CD4-positive, alpha-beta memory T cell (primary cell): ENCODE results near the gene NES. TPM values are rescaled to one million over a fixed set of nuclear protein-coding genes. Genes with fewer than 3 reads are reported as not detected.
"Not testable (repeated sequence)": the region's sequence is repeated elsewhere in the genome, so short reads cannot be mapped to it uniquely, and the experiment has no call there.

Experiments
- CTCF ChIA-PET: fragments of 350-600 bp; sonication (Branson Sonifier 250); formaldehyde crosslinking; loops from one replicate; lab custom pipeline; 2021; ENCODE audit warnings: inconsistent platforms; ENCODE audit not compliant: partially characterized antibody; lab: Charles Lee
- POLR2A ChIA-PET: fragments of 350-600 bp; sonication (Branson Sonifier 250); formaldehyde crosslinking; loops from one replicate; lab custom pipeline; 2021; ENCODE audit not compliant: partially characterized antibody; lab: Charles Lee
- DNase-seq, 5 donors: peaks; one replicate each; pipeline versions ENCODE4 v3.0.0 to v3.0.0-alpha.2; 2020 to 2022; ENCODE audit warnings: mixed read lengths in 1 of 5
- H3K27ac ChIP-seq: one replicate; pipeline ENCODE4 v1.7.0; 2013; ENCODE audit warnings: low read depth, low read length
- H3K27me3 ChIP-seq: 2 replicates; pipeline ENCODE4 v1.7.0; 2013; ENCODE audit warnings: mild to moderate bottlenecking, low read length, moderate library complexity; ENCODE audit not compliant: insufficient read depth
- H3K36me3 ChIP-seq: 2 replicates; pipeline ENCODE4 v1.7.0; 2013; ENCODE audit warnings: mild to moderate bottlenecking, low read length, moderate library complexity; ENCODE audit not compliant: insufficient read depth
- H3K4me1 ChIP-seq: 2 replicates; pipeline ENCODE4 v1.7.0; 2013; ENCODE audit warnings: mild to moderate bottlenecking, low read length, moderate library complexity; ENCODE audit not compliant: insufficient read depth
- H3K4me3 ChIP-seq, 2 donors: one replicate each; pipeline ENCODE4 v1.7.0; 2013; ENCODE audit warnings: low read length in 2 of 2, mild to moderate bottlenecking in 1 of 2
- H3K9me3 ChIP-seq, 2 donors: one replicate each; pipeline ENCODE4 v1.7.0; 2013; ENCODE audit warnings: low read length in 2 of 2, control low read depth in 1 of 2; ENCODE audit not compliant: control insufficient read depth in 1 of 2
- H3K27ac Mint-ChIP-seq, 7 donors: one replicate each; pipeline ENCODE4 v1.8.0; 2020 to 2021; ENCODE audit warnings: mixed read lengths in 7 of 7, mild to moderate bottlenecking in 6 of 7, inconsistent platforms in 3 of 7, moderate library complexity in 3 of 7
- H3K27me3 Mint-ChIP-seq, 2 donors: one replicate each; pipeline ENCODE4 v1.8.0; 2020 to 2021; ENCODE audit warnings: mixed read lengths in 2 of 2
- H3K36me3 Mint-ChIP-seq, 2 donors: one replicate each; pipeline ENCODE4 v1.8.0; 2020 to 2021; ENCODE audit warnings: mixed read lengths in 2 of 2, inconsistent platforms in 1 of 2, mild to moderate bottlenecking in 1 of 2
- H3K4me1 Mint-ChIP-seq, 4 donors: one replicate each; pipeline ENCODE4 v1.8.0; 2020 to 2021; ENCODE audit warnings: mixed read lengths in 4 of 4, mild to moderate bottlenecking in 1 of 4
- H3K4me3 Mint-ChIP-seq, 8 donors: one replicate each; pipeline ENCODE4 v1.8.0; 2020 to 2021; ENCODE audit warnings: mixed read lengths in 8 of 8, mild to moderate bottlenecking in 7 of 8, moderate library complexity in 6 of 8, inconsistent platforms in 3 of 8
- H3K9me3 Mint-ChIP-seq, 8 donors: one replicate each; pipeline ENCODE4 v1.8.0; 2020 to 2021; ENCODE audit warnings: mixed read lengths in 8 of 8, mild to moderate bottlenecking in 5 of 8, inconsistent platforms in 3 of 8, moderate library complexity in 1 of 8
- intact Hi-C: fragments of 100-400 bp; cut with micrococcal nuclease; formaldehyde crosslinking; loops from one replicate; pipeline ENCODE4 v1.15.1; 2023
- polyA plus RNA-seq, 2 donors: library from polyadenylated mRNA; unstranded; fragments of 300-500 nt; fragmentation: Illumina TruSeq; gene quantifications; one replicate each; pipeline ENCODE4 v1.2.3, GENCODE V29; 2021
- total RNA-seq, 2 experiments: library from RNA; stranded (reverse); gene quantifications; one replicate each; pipeline ENCODE4 v1.2.3, GENCODE V29; 2021

NES gene
- total and polyA plus RNA-seq, 4 experiments from 2014 or later: not detected

- Histone ChIP-seq H3K27me3 (peaks cover 69% of the 10 kb centered on the region), H3K36me3 (no peaks in the 10 kb centered on the region), H3K9me3 (no peaks in the 10 kb centered on the region), H3K4me1 (peaks cover 32% of the 10 kb centered on the region), H3K4me3 (no peak overlapping the region), H3K27ac (no peak overlapping the region)
- intact Hi-C loops: no loop called here
- Mint-ChIP-seq H3K9me3 (peaks cover 0 to 3% (median 0%) of the 10 kb centered on the region in 8 donors), H3K27me3 (peaks cover 57 to 70% of the 10 kb centered on the region in 2 donors), H3K27ac (no peak overlapping the region), H3K36me3 (no peaks in the 10 kb centered on the region), H3K4me1 (peaks cover 12 to 29% (median 22%) of the 10 kb centered on the region in 4 donors), H3K4me3 (no peak overlapping the region)
- POLR2A ChIA-PET: no interaction called here
- CTCF ChIA-PET: interaction anchor here (3.1 kb wide), 1 partner anchor 12 kb away, joined by 11 read pairs; no protein-coding TSS in a partner anchor
- no peak for DNase-seq
These were observed 37.6 kb downstream of the NES start for GRCh38 chr1:156639601-156640101.

GRCh38 chr1:156638189-156638985 is 38.8 kb downstream of the NES start:
- Mint-ChIP-seq H3K9me3 (peaks cover 0 to 3% (median 0%) of the 10 kb centered on the region in 8 donors), H3K4me3 (no peak overlapping the region), H3K27ac (no peak overlapping the region), H3K36me3 (no peaks in the 10 kb centered on the region), H3K27me3 (peaks cover 53 to 70% of the 10 kb centered on the region in 2 donors), H3K4me1 (peaks cover 8 to 24% (median 17%) of the 10 kb centered on the region in 4 donors)
- peaks cover 57% of the 10 kb centered on the region for H3K27me3 ChIP-seq
- no peaks in the 10 kb centered on the region for H3K9me3 ChIP-seq
- no peak for DNase-seq
- no peak overlapping the region for H3K4me3 ChIP-seq
- H3K36me3 ChIP-seq: no peaks in the 10 kb centered on the region
- H3K4me1 ChIP-seq: peaks cover 24% of the 10 kb centered on the region
- ChIA-PET POLR2A (no interaction called here), CTCF (interaction anchor here (3.1 kb wide), 1 partner anchor 11 kb away, joined by 11 read pairs; no protein-coding TSS in a partner anchor)
- H3K27ac ChIP-seq: no peak overlapping the region
- intact Hi-C loops: no loop called here

GRCh38 chr1:156632355-156632754 is 44.9 kb downstream of the NES start:
- intact Hi-C loops: no loop called here
- H3K36me3 ChIP-seq: no peaks in the 10 kb centered on the region
- H3K27me3 ChIP-seq: peaks cover 8% of the 10 kb centered on the region
- POLR2A ChIA-PET: no interaction called here
- no peak for DNase-seq
- H3K9me3 ChIP-seq: no peaks in the 10 kb centered on the region
- Mint-ChIP-seq H3K4me1 (peaks cover 0 to 2% (median 0%) of the 10 kb centered on the region in 4 donors), H3K9me3 (no peaks in the 10 kb centered on the region), H3K36me3 (no peaks in the 10 kb centered on the region), H3K4me3 (no peak overlapping the region), H3K27me3 (peaks cover 47 to 50% of the 10 kb centered on the region in 2 donors), H3K27ac (no peak overlapping the region)
- H3K4me3 ChIP-seq: no peak overlapping the region
- CTCF ChIA-PET: interaction anchor here (1.0 kb wide), 1 partner anchor 46 kb away, joined by 3 read pairs; no protein-coding TSS in a partner anchor
- no peaks in the 10 kb centered on the region for H3K4me1 ChIP-seq
- H3K27ac ChIP-seq: no peak overlapping the region

GRCh38 chr1:156631152-156631551 is 46.1 kb downstream of the NES start:
- H3K27ac ChIP-seq, H3K9me3 Mint-ChIP-seq, POLR2A ChIA-PET, H3K4me1 Mint-ChIP-seq, H3K27ac Mint-ChIP-seq, intact Hi-C loops, H3K36me3 ChIP-seq, H3K4me1 ChIP-seq, H3K9me3 ChIP-seq, H3K4me3 Mint-ChIP-seq, H3K4me3 ChIP-seq, H3K36me3 Mint-ChIP-seq, DNase-seq: not testable (repeated sequence)
- H3K27me3 ChIP-seq: peaks cover 14% of the 10 kb centered on the region
- CTCF ChIA-PET: interaction anchor here (0.7 to 9.0 kb wide), 3 partner anchors 12 to 91 kb away, joined by 3 to 153 read pairs (median 7); no protein-coding TSS in a partner anchor
- peaks cover 47 to 49% of the 10 kb centered on the region in 2 donors for H3K27me3 Mint-ChIP-seq

- H3K4me1 ChIP-seq: peaks cover 9% of the 10 kb centered on the region
- H3K36me3 ChIP-seq: no peaks in the 10 kb centered on the region
- H3K4me3 ChIP-seq: no peak overlapping the region
- POLR2A ChIA-PET: no interaction called here
- peaks cover 10% of the 10 kb centered on the region for H3K27me3 ChIP-seq
- H3K27ac ChIP-seq: no peak overlapping the region
- Mint-ChIP-seq H3K27me3 (peaks cover 46 to 50% of the 10 kb centered on the region in 2 donors), H3K4me3 (no peak overlapping the region), H3K4me1 (peaks cover 5 to 9% (median 6%) of the 10 kb centered on the region in 4 donors), H3K9me3 (no peaks in the 10 kb centered on the region), H3K36me3 (no peaks in the 10 kb centered on the region), H3K27ac (no peak overlapping the region)
- H3K9me3 ChIP-seq: no peaks in the 10 kb centered on the region
- DNase-seq: no peak
- CTCF ChIA-PET: interaction anchor here (0.7 to 9.0 kb wide), 4 partner anchors 10 to 96 kb away, joined by 3 to 153 read pairs (median 6); no protein-coding TSS in a partner anchor
- intact Hi-C loops: loop anchor here (5.0 to 10.0 kb wide), 2 partner anchors 75 to 97 kb away; partner anchors contain the start of genes CRABP2, ISG20L2 and METTL25B
These were observed 47.3 kb downstream of the NES start for GRCh38 chr1:156629823-156630449.

- no peaks in the 10 kb centered on the region for H3K9me3 ChIP-seq
- H3K4me3 ChIP-seq: no peak overlapping the region
- H3K4me1 Mint-ChIP-seq: peaks cover 6 to 16% (median 10%) of the 10 kb centered on the region in 4 donors
- peak in 2 of 5 donors; percentile 38 to 44 for DNase-seq
- H3K27me3 Mint-ChIP-seq: peaks cover 39 to 41% of the 10 kb centered on the region in 2 donors
- intact Hi-C loops: loop anchor here (5.0 to 10.0 kb wide), 2 partner anchors 77 to 100 kb away; partner anchors contain the start of genes CRABP2, ISG20L2 and METTL25B
- H3K27me3 ChIP-seq: peaks cover 23% of the 10 kb centered on the region
- ChIA-PET POLR2A (interaction anchor here (1.2 kb wide), 2 partner anchors 30 to 50 kb away, joined by 3 to 4 read pairs; partner anchors contain the start of gene NES), CTCF (interaction anchor here (0.7 to 9.0 kb wide), 28 partner anchors 11 to 258 kb away, joined by 3 to 153 read pairs (median 4); partner anchors contain the start of genes BCAN, GPATCH4 and NES)
- peaks cover 20% of the 10 kb centered on the region for H3K4me1 ChIP-seq
- no peak overlapping the region for H3K27ac Mint-ChIP-seq
- H3K36me3 ChIP-seq: no peaks in the 10 kb centered on the region
- peaks cover 0 to 2% (median 0%) of the 10 kb centered on the region in 8 donors for H3K9me3 Mint-ChIP-seq
- peak overlapping the region in 1 of 8 donors; percentile 6 for H3K4me3 Mint-ChIP-seq
- no peak overlapping the region for H3K27ac ChIP-seq
- H3K36me3 Mint-ChIP-seq: no peaks in the 10 kb centered on the region
These were observed 49.8 kb downstream of the NES start for GRCh38 chr1:156627313-156627880.
